Dermis blood vessel endothelial cell (primary cell): ENCODE data around the gene PSMD7. TPM values are rescaled to one million over a fixed set of nuclear protein-coding genes. Genes with fewer than 3 reads are reported as not detected.
"Not testable (repeated sequence)": the region's sequence is repeated elsewhere in the genome, so short reads cannot be mapped to it uniquely, and the experiment has no call there.

Experiments
- DNase-seq: peaks from one replicate; pipeline ENCODE4 v3.0.0; 2010
- total RNA-seq: library from RNA; depleted of rRNA; stranded (reverse); fragments of >200 nt; gene quantifications from 2 replicates; pipeline ENCODE4 v1.2.3, GENCODE V29; 2014

The PSMD7 gene
- total RNA-seq, 1 donor from 2014 or later, result 75.4 TPM

DNA sequence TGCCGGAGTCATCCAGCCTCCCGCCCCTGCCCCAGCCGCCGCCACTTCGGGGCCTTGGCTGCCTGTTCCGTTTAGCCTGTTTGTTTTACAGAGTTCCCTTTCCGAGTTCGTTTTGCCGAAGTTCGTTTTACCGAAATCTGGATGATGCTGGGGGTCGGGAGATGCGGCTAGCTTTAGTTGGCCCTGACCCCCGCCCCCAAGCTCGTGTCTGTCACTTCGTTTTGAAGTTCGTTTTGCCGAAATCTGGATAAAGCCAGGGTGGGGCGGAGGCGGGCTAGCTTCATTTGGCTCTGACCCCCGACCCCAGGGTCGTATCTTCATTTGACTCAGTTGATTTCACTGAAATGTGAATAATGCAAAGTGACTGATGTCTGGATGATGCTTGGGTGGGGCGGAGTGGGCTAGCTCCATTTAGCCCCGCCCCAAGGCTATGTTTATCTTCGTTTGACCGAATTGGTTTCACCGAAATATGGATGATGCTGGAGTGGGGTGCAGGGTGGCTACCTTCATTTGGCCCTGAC, 591 bp downstream of the PSMD7 start:
- peak; percentile 38 for DNase-seq

- no peak for DNase-seq
These were observed 1.5 kb downstream of the PSMD7 start for GRCh38 chr16:74298104-74298503.

DNA sequence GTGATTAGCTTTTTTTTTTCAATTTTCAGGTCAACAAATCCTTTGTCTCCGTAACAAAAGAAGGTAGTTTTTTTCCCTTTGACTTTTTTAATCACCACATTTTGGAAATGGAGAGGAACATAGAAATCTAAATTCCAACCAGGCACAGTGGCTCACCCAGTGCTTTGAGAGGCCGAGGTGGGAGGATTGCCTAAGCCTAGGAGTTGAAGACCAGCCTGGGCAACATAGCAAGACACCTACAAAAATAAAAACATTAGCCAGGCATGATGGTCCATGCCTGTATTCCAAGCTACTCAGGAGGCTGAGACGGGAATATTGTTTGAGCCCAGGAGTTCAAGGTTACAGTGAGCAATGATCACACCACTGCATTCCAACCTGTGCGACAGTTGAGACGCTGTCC, 5.7 kb downstream of the PSMD7 start:
- no peak for DNase-seq

- DNase-seq, result peak; percentile 34
These were observed 7.7 kb downstream of the PSMD7 start for GRCh38 chr16:74304164-74304834.

DNA sequence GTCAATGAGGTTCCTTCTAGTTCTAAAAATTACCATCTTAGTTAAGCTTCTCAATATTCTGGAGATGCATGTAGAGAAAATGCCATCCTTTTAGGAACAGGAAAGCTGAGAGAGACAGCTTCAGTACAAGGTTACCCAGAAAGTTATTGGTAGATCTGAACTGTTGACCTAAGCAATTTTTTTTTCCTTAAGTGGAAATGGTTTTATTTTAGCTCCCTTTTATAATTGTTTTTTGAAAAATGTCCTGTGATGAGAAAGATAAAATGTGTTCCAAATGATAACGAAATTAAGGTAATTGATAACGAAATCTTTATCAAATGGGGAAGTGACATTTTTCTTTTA, 8.2 kb downstream of the PSMD7 start:
- DNase-seq, result no peak

DNA sequence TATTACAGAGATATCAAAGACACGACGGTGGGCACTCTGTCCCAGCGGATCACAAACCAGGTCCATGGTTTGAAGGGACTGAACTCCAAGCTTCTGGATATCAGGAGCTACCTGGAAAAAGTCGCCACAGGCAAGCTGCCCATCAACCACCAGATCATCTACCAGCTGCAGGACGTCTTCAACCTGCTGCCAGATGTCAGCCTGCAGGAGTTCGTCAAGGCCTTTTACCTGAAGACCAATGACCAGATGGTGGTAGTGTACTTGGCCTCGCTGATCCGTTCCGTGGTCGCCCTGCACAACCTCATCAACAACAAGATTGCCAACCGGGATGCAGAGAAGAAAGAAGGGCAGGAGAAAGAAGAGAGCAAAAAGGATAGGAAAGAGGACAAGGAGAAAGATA, 8.7 kb downstream of the PSMD7 start:
- DNase-seq, result no peak

DNA sequence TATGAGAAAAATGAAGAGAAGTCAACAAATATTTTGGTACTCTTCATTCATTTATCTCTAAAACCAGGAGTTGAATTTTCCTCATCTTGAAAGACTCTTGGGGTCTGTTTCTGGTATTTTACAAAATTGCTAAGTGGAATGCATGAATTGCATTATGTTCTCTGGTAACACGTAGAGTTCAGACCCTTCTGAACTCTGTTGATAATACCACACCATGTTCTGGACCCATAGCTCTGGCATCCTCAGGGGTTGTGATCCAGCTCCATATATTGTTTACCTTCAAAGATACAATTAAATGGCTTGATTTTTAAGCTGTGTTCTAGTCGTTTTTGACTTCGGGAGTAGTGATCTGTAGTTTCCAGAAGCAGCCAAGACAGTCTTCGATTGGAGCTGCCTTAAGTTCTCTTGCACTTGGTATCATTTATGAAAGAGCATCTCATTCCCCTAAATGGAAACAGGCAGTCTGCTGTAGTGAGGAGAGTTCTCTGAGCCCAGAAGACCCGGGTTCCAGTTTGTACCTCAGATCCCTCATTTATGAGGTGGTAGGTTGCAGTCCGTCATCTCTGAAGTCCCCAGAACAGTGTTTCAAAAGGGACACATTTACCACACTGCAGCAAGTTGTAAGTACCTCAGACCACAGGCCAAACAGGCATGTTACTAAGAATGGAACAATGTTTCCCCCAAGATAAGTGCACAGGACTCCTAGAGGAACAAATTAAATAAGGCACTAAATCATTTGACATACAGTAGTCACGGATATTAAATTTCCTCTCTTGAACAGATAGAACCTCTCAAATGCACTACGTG, 9.6 kb downstream of the PSMD7 start:
- DNase-seq, result no peak

DNA sequence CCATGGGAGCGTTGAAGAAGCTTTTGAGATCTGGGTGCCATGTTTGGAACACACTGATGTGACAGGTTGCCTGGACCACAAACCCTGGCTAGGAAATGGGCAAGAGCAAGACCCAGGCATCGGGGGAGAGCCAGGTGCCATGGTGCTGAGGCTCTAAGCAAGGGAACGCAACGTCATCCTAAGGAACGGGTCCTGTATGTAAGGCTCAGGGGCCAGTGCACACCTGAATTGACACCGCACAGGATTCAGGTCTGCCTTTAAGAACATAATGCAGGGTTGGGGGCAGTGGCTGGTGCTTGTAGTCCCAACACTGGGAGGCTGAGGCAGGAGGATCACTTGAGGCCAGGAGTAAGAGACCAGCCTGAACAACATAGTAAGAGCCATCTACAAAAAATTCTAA, 10.8 kb downstream of the PSMD7 start:
- no peak for DNase-seq

- DNase-seq, result peak; percentile 75
These were observed 13.5 kb downstream of the PSMD7 start for GRCh38 chr16:74309789-74310781.

- DNase-seq, result no peak
These were observed 18.4 kb downstream of the PSMD7 start for GRCh38 chr16:74315059-74315458.

DNA sequence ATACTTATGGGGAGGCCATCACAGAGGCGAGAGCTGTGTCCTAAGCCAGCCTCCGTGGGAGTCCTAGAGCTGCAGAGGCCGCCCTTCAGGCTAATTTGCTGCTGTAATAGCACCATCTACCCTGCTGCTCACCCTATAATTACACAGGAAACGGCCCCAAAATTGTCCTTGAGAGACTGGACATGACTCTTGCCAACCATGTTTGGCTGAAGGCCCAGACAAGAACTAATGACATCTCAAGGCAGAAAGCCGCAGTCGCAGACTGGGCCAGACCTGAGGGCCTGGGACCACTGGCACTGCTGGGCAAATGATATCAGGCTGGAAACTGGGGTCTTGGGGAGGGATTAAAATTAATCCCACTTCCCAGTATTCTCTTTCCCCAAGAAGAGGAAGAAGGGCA, 24.1 kb downstream of the PSMD7 start:
- no peak for DNase-seq

GRCh38 chr16:74321356-74321755, 24.7 kb downstream of the PSMD7 start:
- DNase-seq, result no peak

- peak; percentile 39 for DNase-seq
These were observed 25.7 kb downstream of the PSMD7 start for GRCh38 chr16:74322301-74322710.

GRCh38 chr16:74324777-74325176, 28.2 kb downstream of the PSMD7 start:
- not testable (repeated sequence) for DNase-seq

- no peak for DNase-seq
These were observed 29.0 kb downstream of the PSMD7 start for GRCh38 chr16:74325641-74326040.

DNA sequence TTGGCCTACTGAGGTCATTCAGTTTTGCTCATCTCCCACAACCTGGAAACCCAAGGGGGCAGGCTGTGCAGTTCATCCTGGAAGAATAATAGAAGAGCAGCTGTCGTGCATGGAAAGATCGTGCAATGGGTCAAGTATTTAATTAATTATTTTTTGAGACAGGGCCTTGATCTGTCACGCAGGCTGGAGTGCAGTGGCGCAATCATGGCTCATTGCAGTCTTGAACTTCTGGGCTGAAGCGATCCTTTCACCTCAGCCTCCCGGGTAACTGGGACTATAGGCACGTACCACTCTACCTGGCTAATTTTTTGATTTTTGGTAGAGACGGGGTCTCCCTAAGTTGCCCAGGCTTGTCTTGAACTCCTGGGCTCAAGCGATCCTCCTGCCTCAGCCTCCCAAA, 31.7 kb downstream of the PSMD7 start:
- not testable (repeated sequence) for DNase-seq

- not testable (repeated sequence) for DNase-seq
These were observed 35.9 kb downstream of the PSMD7 start for GRCh38 chr16:74332469-74332868.

DNA sequence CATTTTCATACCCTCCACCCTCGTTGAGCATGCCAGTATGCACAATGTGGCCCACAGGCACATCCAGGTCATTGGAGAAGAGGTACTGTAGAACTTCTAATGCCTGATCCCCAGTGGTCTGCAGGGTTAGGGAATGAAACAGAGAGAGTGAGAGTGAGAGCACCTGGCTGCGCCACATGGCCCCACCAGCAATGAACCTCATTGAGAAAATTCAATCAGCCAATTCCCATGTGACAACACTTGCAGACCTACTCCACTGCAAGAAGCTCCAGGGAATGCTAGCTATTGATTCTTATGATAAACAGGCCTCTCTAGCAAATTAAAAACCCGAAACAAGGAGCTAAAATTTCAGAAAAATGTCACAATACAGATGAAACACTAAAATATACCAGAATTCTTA, 40.9 kb downstream of the PSMD7 start:
- not testable (repeated sequence) for DNase-seq

- not testable (repeated sequence) for DNase-seq
These were observed 42.6 kb downstream of the PSMD7 start for GRCh38 chr16:74339226-74339625.

GRCh38 chr16:74353038-74353437, 56.4 kb downstream of the PSMD7 start:
- DNase-seq, result not testable (repeated sequence)
